SK-N-SH (cell line): ENCODE measurements around the gene CD3D.

Experiments
- CTCF ChIP-seq: fragments of 200-600 bp; sonication (generic); IDR thresholded peaks from 2 replicates; pipeline ENCODE4 v1.6.1; 2017; ENCODE audit warnings: antibody characterized with exemption, mild to moderate bottlenecking, moderate library complexity
- JUND ChIP-seq: IDR thresholded peaks from 2 replicates; pipeline ENCODE4 v1.4.0; 2012
- RXRA ChIP-seq: IDR thresholded peaks from 2 replicates; pipeline ENCODE4 v1.4.0; 2012; ENCODE audit warnings: low read depth, mild to moderate bottlenecking, borderline replicate concordance

- TF ChIP-seq CTCF (no peak), JUND (no peak), RXRA (no peak)
These were observed 31.4 kb upstream of the CD3D start for GRCh38 chr11:118373871-118374270.
